Stimulated activated CD8-positive, alpha-beta memory T cell treated with anti-CD3 and anti-CD28 coated beads, Interleukin-12 subunit alpha, Interleukin-12 subunit beta, amount 100 ng/mL, for 1 hour (primary cell): Measurements from ENCODE around the gene SETX.

ENCODE experiments used
- DNase-seq: peaks from one replicate; pipeline ENCODE4 v3.0.0-alpha.2; 2020; ENCODE audit warnings: low read depth

SETX gene

DNA sequence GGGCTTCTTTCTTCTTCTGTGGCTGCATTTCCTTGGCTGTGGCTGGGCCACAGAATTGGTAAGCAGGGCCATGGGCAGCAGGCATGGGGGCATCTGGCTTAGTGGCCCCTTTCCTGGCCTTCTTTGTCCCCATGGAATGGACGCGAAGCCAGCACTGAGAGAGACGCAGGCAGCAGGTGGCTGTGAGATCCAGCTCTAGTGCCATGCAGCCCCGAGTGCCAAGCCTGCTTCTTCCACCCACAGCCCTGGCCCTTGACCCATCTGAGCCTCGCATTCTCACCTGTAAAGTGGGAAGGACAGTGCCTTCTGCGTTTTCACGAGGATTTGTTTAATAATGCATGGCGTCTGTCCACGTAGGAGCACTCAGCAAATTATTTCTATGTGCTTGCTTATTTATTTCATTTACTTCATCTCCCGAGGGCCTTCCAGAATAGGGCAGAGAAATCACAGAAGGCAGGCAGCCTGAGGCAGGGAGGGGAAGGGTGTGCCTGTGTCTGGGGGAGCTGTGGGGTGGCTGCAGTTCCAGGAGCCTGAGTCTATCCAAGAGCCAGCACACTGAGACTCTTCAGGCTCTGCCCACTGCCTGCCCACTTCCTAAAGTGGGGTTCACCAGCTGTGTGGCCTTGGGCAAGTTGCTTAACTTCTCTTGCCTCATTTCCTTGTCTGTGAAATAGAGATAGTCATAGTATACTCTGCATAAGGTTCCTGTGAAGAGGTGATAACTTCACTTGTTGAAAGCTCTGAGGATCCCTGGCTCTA, 137.7 kb downstream of the SETX start:
- no peak for DNase-seq

DNA sequence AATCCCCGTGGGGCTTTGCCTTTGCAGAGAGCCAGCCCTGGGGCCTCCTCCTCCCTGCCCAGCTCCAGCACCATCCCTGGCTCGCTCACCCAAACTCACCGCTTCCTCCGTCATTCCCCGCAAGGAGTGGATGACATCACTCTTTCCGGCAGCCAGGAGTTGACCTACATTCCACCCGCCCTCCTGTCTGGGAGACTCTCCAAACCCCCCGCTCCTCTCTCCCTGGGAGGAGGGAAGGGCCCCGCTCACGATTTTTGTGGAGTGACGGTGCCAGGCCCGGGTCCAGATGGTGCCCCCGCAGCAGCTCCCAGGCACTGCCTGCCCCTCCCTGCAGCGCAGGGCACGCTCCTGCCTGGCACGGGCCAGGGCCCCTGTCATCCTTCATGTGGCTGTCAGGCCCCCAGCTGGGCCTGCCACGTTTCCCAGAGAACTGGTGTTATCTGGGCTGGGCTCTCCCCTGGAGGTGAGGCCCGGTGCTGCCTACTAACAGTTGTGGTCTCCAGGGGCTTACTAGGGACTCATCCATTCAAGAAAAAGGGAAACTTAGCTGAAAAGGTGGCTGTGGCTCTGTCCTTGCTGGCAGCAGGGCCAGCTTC, 140.7 kb downstream of the SETX start:
- DNase-seq, result no peak

DNA sequence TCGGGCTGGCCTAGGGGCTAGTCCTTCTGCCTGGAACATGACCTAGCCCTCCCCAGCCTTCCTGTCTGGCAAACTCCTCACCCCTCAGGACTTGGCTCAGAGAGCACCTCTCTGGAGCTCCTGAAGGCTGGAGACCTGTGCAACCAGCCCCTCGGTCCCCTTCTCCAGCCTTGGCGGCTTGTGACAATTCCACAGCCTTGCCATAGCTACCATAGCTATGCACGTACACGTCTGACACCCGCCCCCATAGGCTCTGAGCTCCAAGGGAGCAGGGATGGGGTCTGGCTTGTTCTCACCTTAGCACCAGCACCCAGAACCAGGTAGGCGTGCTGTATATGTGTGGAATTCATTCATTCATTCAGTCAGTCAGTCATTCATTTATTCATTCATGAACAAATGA, 143.2 kb downstream of the SETX start:
- no peak for DNase-seq
